ENCODE measurements around the gene COX6B2.

Gene COX6B2

DNA sequence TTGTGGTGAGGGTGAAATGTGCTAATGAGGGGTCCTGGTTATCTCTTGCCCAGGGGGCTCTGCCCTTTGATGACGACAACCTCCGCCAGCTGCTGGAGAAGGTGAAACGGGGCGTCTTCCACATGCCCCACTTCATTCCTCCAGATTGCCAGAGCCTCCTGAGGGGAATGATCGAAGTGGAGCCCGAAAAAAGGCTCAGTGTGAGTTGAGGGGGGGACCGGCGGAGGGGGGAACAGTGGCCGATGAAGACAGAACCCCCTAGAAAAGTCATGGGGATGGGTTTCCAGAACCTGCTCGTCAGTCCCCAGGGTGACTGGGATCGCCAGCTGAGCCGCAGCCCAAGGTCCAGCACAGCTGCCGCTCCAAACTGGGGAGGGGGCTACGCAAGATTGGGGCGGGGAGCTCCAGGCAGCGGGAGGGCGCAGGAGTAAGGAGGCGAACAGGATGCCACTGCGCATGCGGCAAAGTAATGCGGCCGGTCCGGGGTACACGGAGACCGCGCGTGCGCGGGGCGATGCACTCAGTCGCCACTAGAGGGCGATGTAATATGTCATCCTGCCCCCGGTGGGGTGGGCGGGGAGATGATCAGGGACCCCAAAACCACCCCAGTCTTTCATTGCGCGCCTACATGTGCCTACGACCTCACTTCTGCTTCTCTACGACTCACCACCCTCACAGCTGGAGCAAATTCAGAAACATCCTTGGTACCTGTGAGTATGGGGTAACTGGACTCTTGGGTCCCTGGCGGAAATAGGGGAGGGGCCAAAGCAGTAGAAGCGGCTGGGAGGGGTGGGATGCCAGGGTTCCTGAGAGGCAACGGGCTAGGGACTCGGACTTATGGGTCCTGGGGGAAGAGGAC is 52.8 kb downstream of the COX6B2 start:
- Mint-ChIP-seq H3K9me3 (no peaks in the 10 kb centered on the region), H3K4me3 (peak overlapping the region; percentile 71 to 77 (median 75)), H3K27ac (peak overlapping the region in 2 of 3 experiments; percentile 43 to 52), H3K27me3 (ENCODE audit: low read depth) (no peaks in the 10 kb centered on the region), H3K36me3 (ENCODE audit: low read depth) (peaks cover 47% of the 10 kb centered on the region), H3K4me1 (peaks cover 8% of the 10 kb centered on the region)
- TF ChIP-seq, protein P1, sequence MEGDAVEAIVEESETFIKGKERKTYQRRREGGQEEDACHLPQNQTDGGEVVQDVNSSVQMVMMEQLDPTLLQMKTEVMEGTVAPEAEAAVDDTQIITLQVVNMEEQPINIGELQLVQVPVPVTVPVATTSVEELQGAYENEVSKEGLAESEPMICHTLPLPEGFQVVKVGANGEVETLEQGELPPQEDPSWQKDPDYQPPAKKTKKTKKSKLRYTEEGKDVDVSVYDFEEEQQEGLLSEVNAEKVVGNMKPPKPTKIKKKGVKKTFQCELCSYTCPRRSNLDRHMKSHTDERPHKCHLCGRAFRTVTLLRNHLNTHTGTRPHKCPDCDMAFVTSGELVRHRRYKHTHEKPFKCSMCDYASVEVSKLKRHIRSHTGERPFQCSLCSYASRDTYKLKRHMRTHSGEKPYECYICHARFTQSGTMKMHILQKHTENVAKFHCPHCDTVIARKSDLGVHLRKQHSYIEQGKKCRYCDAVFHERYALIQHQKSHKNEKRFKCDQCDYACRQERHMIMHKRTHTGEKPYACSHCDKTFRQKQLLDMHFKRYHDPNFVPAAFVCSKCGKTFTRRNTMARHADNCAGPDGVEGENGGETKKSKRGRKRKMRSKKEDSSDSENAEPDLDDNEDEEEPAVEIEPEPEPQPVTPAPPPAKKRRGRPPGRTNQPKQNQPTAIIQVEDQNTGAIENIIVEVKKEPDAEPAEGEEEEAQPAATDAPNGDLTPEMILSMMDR (IDR thresholded peaks at IDR 0.05; ENCODE audit: unreplicated experiment in 3 of 3), result peak; percentile 96 to 98 (median 97)

DNA sequence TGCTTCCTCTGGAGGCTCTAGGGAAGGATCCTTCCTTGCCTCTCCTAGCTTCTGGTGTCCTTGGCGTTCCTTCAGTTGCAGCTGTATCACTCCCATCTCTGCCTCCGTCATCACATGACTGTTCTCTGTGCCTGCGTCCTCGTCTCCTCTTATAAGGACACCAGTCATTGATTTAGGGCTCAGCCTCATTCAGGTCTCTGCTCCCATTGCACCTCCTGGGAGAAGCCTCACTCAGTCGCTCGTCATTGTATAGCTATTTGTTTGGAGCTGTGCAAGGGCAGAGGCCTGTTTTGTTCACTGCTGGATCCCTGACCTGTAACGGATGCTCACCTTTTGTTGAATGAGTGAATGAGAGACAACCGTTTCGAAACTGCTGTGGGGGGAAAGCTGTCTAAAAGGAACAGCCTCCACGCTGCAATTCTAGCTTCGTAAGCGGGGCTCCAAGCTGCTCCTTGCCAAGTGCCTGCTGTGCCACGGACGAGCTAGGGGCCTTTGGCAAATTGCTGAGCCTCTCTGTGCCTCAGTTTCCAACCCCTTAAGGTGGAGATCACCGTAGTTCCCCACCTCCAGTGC is 53.5 kb downstream of the COX6B2 start:
- no peaks in the 10 kb centered on the region for H3K9me3 Mint-ChIP-seq
- H3K27ac Mint-ChIP-seq, result no peak overlapping the region
- peaks cover 44% of the 10 kb centered on the region for H3K36me3 Mint-ChIP-seq (ENCODE audit: low read depth)
- peaks cover 8% of the 10 kb centered on the region for H3K4me1 Mint-ChIP-seq
- no peaks in the 10 kb centered on the region for H3K27me3 Mint-ChIP-seq (ENCODE audit: low read depth)
- TF ChIP-seq, protein P1 (IDR thresholded peaks at IDR 0.05; ENCODE audit: unreplicated experiment in 3 of 3), result no peak
- peak overlapping the region; percentile 71 to 77 (median 75) for H3K4me3 Mint-ChIP-seq

DNA sequence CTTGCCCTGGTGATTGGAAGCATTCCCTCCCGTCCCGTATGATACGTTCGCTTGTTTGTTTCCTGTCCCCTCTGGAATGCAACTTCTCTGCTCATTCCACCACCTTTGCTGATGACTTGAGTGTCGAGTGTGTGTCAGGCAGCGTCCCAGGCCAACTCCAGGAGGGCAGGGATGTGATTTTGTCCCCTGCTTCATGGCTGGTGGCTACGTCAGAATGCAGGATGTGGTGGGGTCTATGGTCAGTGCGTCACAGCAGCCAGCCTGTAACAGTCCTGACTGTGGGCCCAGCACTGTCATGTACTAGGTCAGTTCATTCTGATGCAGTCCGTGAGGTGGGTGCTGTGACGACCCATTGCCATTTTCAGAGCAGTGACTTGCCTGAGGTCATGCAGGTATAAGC is 54.5 kb downstream of the COX6B2 start:
- no peaks in the 10 kb centered on the region for H3K9me3 Mint-ChIP-seq
- H3K4me3 Mint-ChIP-seq, result no peak overlapping the region
- H3K4me1 Mint-ChIP-seq, result peaks cover 4% of the 10 kb centered on the region
- no peak overlapping the region for H3K27ac Mint-ChIP-seq
- peaks cover 45% of the 10 kb centered on the region for H3K36me3 Mint-ChIP-seq (ENCODE audit: low read depth)
- H3K27me3 Mint-ChIP-seq (ENCODE audit: low read depth), result no peaks in the 10 kb centered on the region
- TF ChIP-seq, protein P1 (IDR thresholded peaks at IDR 0.05; ENCODE audit: unreplicated experiment in 3 of 3), result no peak

All from nephron (organoid).